ENCODE results near the gene UCKL1.
"Not testable (repeated sequence)": the region's sequence is repeated elsewhere in the genome, so short reads cannot be mapped to it uniquely, and the experiment has no call there.

UCKL1 gene

GRCh38 chr20:63976980-63977738 is 20.9 kb upstream of the UCKL1 start:
- peaks cover 24% of the 10 kb centered on the region for H3K36me3 ChIP-seq (ENCODE audit: control insufficient read depth, low read length)
- peaks cover 20% of the 10 kb centered on the region for H3F3A ChIP-seq (ENCODE audit: control insufficient read depth, insufficient read depth)
- no peaks in the 10 kb centered on the region for H3K9me3 ChIP-seq (ENCODE audit: control insufficient read depth, insufficient read depth, low read length)
- no peaks in the 10 kb centered on the region for H3K27me3 ChIP-seq (ENCODE audit: control insufficient read depth, low read length)
- H4K20me1 ChIP-seq (ENCODE audit: control insufficient read depth, insufficient read depth, low read depth, low read length): peaks cover 4% of the 10 kb centered on the region; the same call in 1 of the 2 replicates
- no peaks in the 10 kb centered on the region for H3K9me2 ChIP-seq (replicated peaks; ENCODE audit: control insufficient read depth, low read length)
- TF ChIP-seq, protein P1, sequence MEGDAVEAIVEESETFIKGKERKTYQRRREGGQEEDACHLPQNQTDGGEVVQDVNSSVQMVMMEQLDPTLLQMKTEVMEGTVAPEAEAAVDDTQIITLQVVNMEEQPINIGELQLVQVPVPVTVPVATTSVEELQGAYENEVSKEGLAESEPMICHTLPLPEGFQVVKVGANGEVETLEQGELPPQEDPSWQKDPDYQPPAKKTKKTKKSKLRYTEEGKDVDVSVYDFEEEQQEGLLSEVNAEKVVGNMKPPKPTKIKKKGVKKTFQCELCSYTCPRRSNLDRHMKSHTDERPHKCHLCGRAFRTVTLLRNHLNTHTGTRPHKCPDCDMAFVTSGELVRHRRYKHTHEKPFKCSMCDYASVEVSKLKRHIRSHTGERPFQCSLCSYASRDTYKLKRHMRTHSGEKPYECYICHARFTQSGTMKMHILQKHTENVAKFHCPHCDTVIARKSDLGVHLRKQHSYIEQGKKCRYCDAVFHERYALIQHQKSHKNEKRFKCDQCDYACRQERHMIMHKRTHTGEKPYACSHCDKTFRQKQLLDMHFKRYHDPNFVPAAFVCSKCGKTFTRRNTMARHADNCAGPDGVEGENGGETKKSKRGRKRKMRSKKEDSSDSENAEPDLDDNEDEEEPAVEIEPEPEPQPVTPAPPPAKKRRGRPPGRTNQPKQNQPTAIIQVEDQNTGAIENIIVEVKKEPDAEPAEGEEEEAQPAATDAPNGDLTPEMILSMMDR (IDR thresholded peaks at IDR 0.05; ENCODE audit: low read depth, low read length, poor library complexity, severe bottlenecking): no peak
- TF ChIP-seq EZH2phosphoT487 (IDR thresholded peaks at IDR 0.05; ENCODE audit: borderline replicate concordance, low read length): no peak
- peaks cover 20% of the 10 kb centered on the region for H3K79me2 ChIP-seq (ENCODE audit: control insufficient read depth, low read length)
- peaks cover 48% of the 10 kb centered on the region for H3K4me1 ChIP-seq (ENCODE audit: control insufficient read depth, low read length)
- H3K4me2 ChIP-seq (ENCODE audit: low read length): peak overlapping the region; percentile 77; the same call in 1 of the 2 replicates
- no peak overlapping the region for H3K4me3 ChIP-seq (ENCODE audit: low read length)
- H3K27ac ChIP-seq (ENCODE audit: low read depth, low read length): no peak overlapping the region

GRCh38 chr20:63976511-63976910 is 20.3 kb upstream of the UCKL1 start:
- peaks cover 47% of the 10 kb centered on the region for H3K4me1 ChIP-seq (ENCODE audit: control insufficient read depth, low read length)
- not testable (repeated sequence) for H3K27ac ChIP-seq (ENCODE audit: low read depth, low read length); H3K9me3 ChIP-seq (ENCODE audit: control insufficient read depth, insufficient read depth, low read length)

GRCh38 chr20:63974402-63975200 is 18.4 kb upstream of the UCKL1 start:
- no peak overlapping the region for H3K27ac ChIP-seq (ENCODE audit: low read depth, low read length)
- H3K9me3 ChIP-seq (ENCODE audit: control insufficient read depth, insufficient read depth, low read length): no peaks in the 10 kb centered on the region
- no peaks in the 10 kb centered on the region for H3K9me2 ChIP-seq (replicated peaks; ENCODE audit: control insufficient read depth, low read length)
- TF ChIP-seq EZH2phosphoT487 (IDR thresholded peaks at IDR 0.05; ENCODE audit: borderline replicate concordance, low read length): no peak
- TF ChIP-seq, protein P1 (IDR thresholded peaks at IDR 0.05; ENCODE audit: low read depth, low read length, poor library complexity, severe bottlenecking): no peak
- peaks cover 16% of the 10 kb centered on the region for H3F3A ChIP-seq (ENCODE audit: control insufficient read depth, insufficient read depth)
- H3K4me2 ChIP-seq (ENCODE audit: low read length): no peak overlapping the region
- no peaks in the 10 kb centered on the region for H4K20me1 ChIP-seq (ENCODE audit: control insufficient read depth, insufficient read depth, low read depth, low read length)
- H3K79me2 ChIP-seq (ENCODE audit: control insufficient read depth, low read length): peaks cover 8% of the 10 kb centered on the region
- peaks cover 24% of the 10 kb centered on the region for H3K36me3 ChIP-seq (ENCODE audit: control insufficient read depth, low read length)
- no peak overlapping the region for H3K4me3 ChIP-seq (ENCODE audit: low read length)
- no peaks in the 10 kb centered on the region for H3K27me3 ChIP-seq (ENCODE audit: control insufficient read depth, low read length)
- peaks cover 47% of the 10 kb centered on the region for H3K4me1 ChIP-seq (ENCODE audit: control insufficient read depth, low read length)

More at GRCh38 chr20:63976511-63976910, 20.3 kb upstream of the UCKL1 start:
- Histone ChIP-seq H3F3A (ENCODE audit: control insufficient read depth, insufficient read depth) (peaks cover 20% of the 10 kb centered on the region), H3K79me2 (ENCODE audit: control insufficient read depth, low read length) (peaks cover 14% of the 10 kb centered on the region), H3K36me3 (ENCODE audit: control insufficient read depth, low read length) (peaks cover 24% of the 10 kb centered on the region)
- H3K4me3 ChIP-seq (ENCODE audit: low read length); H4K20me1 ChIP-seq (ENCODE audit: control insufficient read depth, insufficient read depth, low read depth, low read length); H3K27me3 ChIP-seq (ENCODE audit: control insufficient read depth, low read length); H3K4me2 ChIP-seq (ENCODE audit: low read length); H3K9me2 ChIP-seq (replicated peaks; ENCODE audit: control insufficient read depth, low read length): not testable (repeated sequence)

Data from DOHH2 (cell line).